HEK293 (cell line): ENCODE results near the gene ABCA7.

Experiments used
- CTCF ChIA-PET: fragments of 350-600 bp; formaldehyde crosslinking; extraction: SDS; loops from one replicate; lab custom pipeline; 2021; ENCODE audit warnings: antibody characterized with exemption; lab: Yijun Ruan, JAX
- POLR2A ChIA-PET: fragments of 300-600 bp; formaldehyde crosslinking; extraction: SDS; loops from one replicate; lab custom pipeline; 2020; ENCODE audit warnings: antibody characterized with exemption, inconsistent platforms; lab: Yijun Ruan, JAX
- H3K27ac ChIP-seq: fragments of 200-500 bp; sonication (Bioruptor generic); 2 replicates; pipeline ENCODE4 v1.5.1; 2014; ENCODE audit warnings: low read depth, low read length, control low read depth, inconsistent platforms; ENCODE audit errors: extremely low read depth
- H3K36me3 ChIP-seq, 2 experiments: fragments of 200-500 bp in 1 of 2; sonication (Bioruptor generic) in 1 of 2; 1 replicate in 1 of 2; 2 replicates in 1 of 2; pipeline ENCODE4 v1.5.1; 2014 to 2017; ENCODE audit warnings: inconsistent platforms in 2 of 2, low read length in 2 of 2; ENCODE audit not compliant: control insufficient read depth in 2 of 2, insufficient read depth in 1 of 2
- H3K4me1 ChIP-seq: fragments of 200-500 bp; sonication (Bioruptor generic); 2 replicates; pipeline ENCODE4 v1.5.1; 2014; ENCODE audit warnings: mild to moderate bottlenecking, low read length, inconsistent platforms; ENCODE audit not compliant: control insufficient read depth, insufficient read depth
- H3K4me3 ChIP-seq: 2 replicates; pipeline ENCODE4 v1.5.1; 2011; ENCODE audit warnings: low read depth, mild to moderate bottlenecking, control low read depth, low read length, moderate library complexity
- H3K9me3 ChIP-seq: fragments of 200-500 bp; sonication (Bioruptor generic); 2 replicates; pipeline ENCODE4 v1.5.1; 2014; ENCODE audit warnings: low read depth, low read length, inconsistent platforms; ENCODE audit not compliant: control insufficient read depth, insufficient read depth
- KLF8 ChIP-seq: fragments of 450-650 bp; formaldehyde crosslinking; IDR thresholded peaks from 2 replicates; pipeline ENCODE4 v1.5.1; 2016; ENCODE audit warnings: missing biosample characterization, missing genetic modification characterization
- OSR2 ChIP-seq: fragments of 450-650 bp; formaldehyde crosslinking; IDR thresholded peaks from 2 replicates; pipeline ENCODE4 v1.5.1; 2016; ENCODE audit warnings: missing biosample characterization, missing genetic modification characterization
- SCRT2 ChIP-seq: fragments of 450-650 bp; formaldehyde crosslinking; IDR thresholded peaks from 2 replicates; pipeline ENCODE4 v1.5.1; 2016; ENCODE audit warnings: missing biosample characterization, missing genetic modification characterization
- TRIM28 ChIP-seq: IDR thresholded peaks from 2 replicates; pipeline ENCODE4 v1.6.1; 2011; ENCODE audit warnings: low read length, control low read depth, borderline replicate concordance
- YY1 ChIP-seq: fragments of 450-650 bp; formaldehyde crosslinking; IDR thresholded peaks from 2 replicates; pipeline ENCODE4 v1.5.1; 2018; ENCODE audit warnings: missing biosample characterization, missing genetic modification characterization
- ZBTB26 ChIP-seq: fragments of 450-650 bp; formaldehyde crosslinking; optimal IDR thresholded peaks from 2 replicates; pipeline ENCODE3; 2016; ENCODE audit warnings: missing biosample characterization, mild to moderate bottlenecking, missing genetic modification characterization
- ZBTB48 ChIP-seq: fragments of 450-650 bp; formaldehyde crosslinking; IDR thresholded peaks from 2 replicates; pipeline ENCODE4 v1.5.1; 2016; ENCODE audit warnings: missing biosample characterization, missing genetic modification characterization
- ZFP69B ChIP-seq: fragments of 450-650 bp; formaldehyde crosslinking; IDR thresholded peaks from 2 replicates; pipeline ENCODE4 v1.5.1; 2016; ENCODE audit warnings: missing biosample characterization, missing genetic modification characterization
- ZNF302 ChIP-seq: fragments of 450-650 bp; formaldehyde crosslinking; IDR thresholded peaks from 2 replicates; pipeline ENCODE4 v1.5.1; 2016; ENCODE audit warnings: missing biosample characterization, missing genetic modification characterization, low read depth
- ZNF341 ChIP-seq: fragments of 450-650 bp; formaldehyde crosslinking; IDR thresholded peaks from 2 replicates; pipeline ENCODE4; 2016; ENCODE audit warnings: low read depth, missing biosample characterization, missing genetic modification characterization
- ZNF449 ChIP-seq: fragments of 450-650 bp; formaldehyde crosslinking; IDR thresholded peaks from 2 replicates; pipeline ENCODE4 v1.5.1; 2017; ENCODE audit warnings: missing biosample characterization, mild to moderate bottlenecking, missing genetic modification characterization, moderate library complexity
- ZNF513 ChIP-seq: fragments of 450-650 bp; IDR thresholded peaks from 2 replicates; pipeline ENCODE4 v1.5.1; 2018; ENCODE audit warnings: missing biosample characterization, missing genetic modification characterization
- ZNF585B ChIP-seq: fragments of 450-650 bp; formaldehyde crosslinking; IDR thresholded peaks from 2 replicates; pipeline ENCODE4 v1.5.1; 2016; ENCODE audit warnings: missing biosample characterization, missing genetic modification characterization
- ZNF670 ChIP-seq: fragments of 450-650 bp; formaldehyde crosslinking; IDR thresholded peaks from 2 replicates; pipeline ENCODE4 v1.5.1; 2016; ENCODE audit warnings: missing biosample characterization, missing genetic modification characterization, low read depth
- ZNF692 ChIP-seq: fragments of 450-650 bp; formaldehyde crosslinking; IDR thresholded peaks from 2 replicates; pipeline ENCODE4 v1.5.1; 2016; ENCODE audit warnings: missing biosample characterization, missing genetic modification characterization
- ZNF776 ChIP-seq: fragments of 450-650 bp; formaldehyde crosslinking; IDR thresholded peaks from 2 replicates; pipeline ENCODE4 v1.5.0; 2017; ENCODE audit warnings: missing biosample characterization, missing genetic modification characterization, borderline replicate concordance
- TF ChIP-seq, protein P1 (sequence below): fragments of 450-650 bp; formaldehyde crosslinking; IDR thresholded peaks from 2 replicates; pipeline ENCODE4 v1.5.1; 2017; ENCODE audit warnings: missing biosample characterization, missing genetic modification characterization

ABCA7 gene

GRCh38 chr19:1106841-1107660 lies 67.1 kb downstream of the ABCA7 start (continued):
- TF ChIP-seq ZNF513 (tag by site-specific recombination) (no peak), ZNF449 (tag by site-specific recombination) (peak; percentile 45; the same call in 1 of the 2 replicates), ZNF776 (tag by site-specific recombination) (no peak), ZNF302 (no peak), ZNF670 (no peak), OSR2 (peak; percentile 89), ZNF585B (no peak), ZBTB26 (tag by site-specific recombination) (no peak), TRIM28 (no peak)

DNA sequence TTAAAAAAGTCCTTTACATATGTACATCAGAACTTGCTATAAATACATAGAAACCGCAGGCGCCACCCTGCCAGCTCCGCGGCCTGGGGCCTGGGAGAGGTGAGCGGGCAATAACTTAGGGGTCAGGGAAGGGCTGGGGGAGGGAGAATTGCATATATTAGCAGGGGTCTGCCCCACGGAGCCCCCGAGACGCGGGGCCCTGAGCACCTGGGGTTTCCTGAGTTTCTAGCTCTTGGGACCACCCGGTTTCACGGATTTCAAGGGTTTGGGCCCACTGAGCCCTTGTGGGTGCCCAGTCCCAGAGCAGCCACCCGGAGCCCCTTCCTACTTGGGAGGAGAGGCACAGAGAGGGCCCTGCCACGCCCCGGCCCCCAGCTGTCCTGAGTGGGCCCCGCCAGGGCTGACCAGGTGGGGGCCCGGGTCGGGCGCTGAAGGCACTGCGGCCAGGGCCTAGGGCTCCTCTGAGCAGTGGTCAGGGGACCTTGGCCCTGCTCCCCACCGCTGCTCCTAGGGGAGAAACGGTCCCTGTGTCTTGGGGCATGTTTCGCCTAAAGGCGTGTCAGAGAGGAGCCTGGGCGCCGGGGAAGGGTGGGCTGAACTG lies 67.9 kb downstream of the ABCA7 start:
- Histone ChIP-seq H3K9me3 (no peaks in the 10 kb centered on the region), H3K36me3 (peaks cover 0 to 53% of the 10 kb centered on the region in 2 experiments; a peak in 1 of 3 replicates), H3K4me3 (no peak overlapping the region), H3K27ac (0 out of 2 replicates have a peak overlapping the region, but pooled peaks have one; percentile 24), H3K4me1 (no peaks in the 10 kb centered on the region; the same call in 1 of the 2 replicates)
- TF ChIP-seq ZNF341 (tag by site-specific recombination) (no peak), SCRT2 (tag by site-specific recombination) (no peak), ZFP69B (tag by site-specific recombination) (peak; percentile 57; the same call in 1 of the 2 replicates), YY1 (no peak), ZNF692 (peak; percentile 36; the same call in 1 of the 2 replicates), ZBTB48 (tag by site-specific recombination) (0 out of 2 replicates have a peak, but pooled peaks have one; percentile 26), KLF8 (tag by site-specific recombination) (peak; percentile 59; the same call in 1 of the 2 replicates)
- TF ChIP-seq, protein P1, sequence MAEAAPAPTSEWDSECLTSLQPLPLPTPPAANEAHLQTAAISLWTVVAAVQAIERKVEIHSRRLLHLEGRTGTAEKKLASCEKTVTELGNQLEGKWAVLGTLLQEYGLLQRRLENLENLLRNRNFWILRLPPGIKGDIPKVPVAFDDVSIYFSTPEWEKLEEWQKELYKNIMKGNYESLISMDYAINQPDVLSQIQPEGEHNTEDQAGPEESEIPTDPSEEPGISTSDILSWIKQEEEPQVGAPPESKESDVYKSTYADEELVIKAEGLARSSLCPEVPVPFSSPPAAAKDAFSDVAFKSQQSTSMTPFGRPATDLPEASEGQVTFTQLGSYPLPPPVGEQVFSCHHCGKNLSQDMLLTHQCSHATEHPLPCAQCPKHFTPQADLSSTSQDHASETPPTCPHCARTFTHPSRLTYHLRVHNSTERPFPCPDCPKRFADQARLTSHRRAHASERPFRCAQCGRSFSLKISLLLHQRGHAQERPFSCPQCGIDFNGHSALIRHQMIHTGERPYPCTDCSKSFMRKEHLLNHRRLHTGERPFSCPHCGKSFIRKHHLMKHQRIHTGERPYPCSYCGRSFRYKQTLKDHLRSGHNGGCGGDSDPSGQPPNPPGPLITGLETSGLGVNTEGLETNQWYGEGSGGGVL = no peak
- CTCF ChIA-PET = interaction anchor here (0.6 kb wide), 1 partner anchor 82 kb away, joined by 4 read pairs; no protein-coding TSS in a partner anchor
- POLR2A ChIA-PET = no interaction called here
